H1 (cell line): ENCODE measurements around the gene NOS3.

ENCODE experiments used
- CEBPB ChIP-seq: IDR thresholded peaks from 2 replicates; pipeline ENCODE4 v1.6.1; 2012; ENCODE audit warnings: low read depth, low read length
- EGR1 ChIP-seq: IDR thresholded peaks from 2 replicates; pipeline ENCODE4 v1.6.1; 2011; ENCODE audit warnings: low read depth, low read length, borderline replicate concordance
- FOSL1 ChIP-seq: IDR thresholded peaks from 2 replicates; pipeline ENCODE4 v1.6.1; 2011; ENCODE audit warnings: mild to moderate bottlenecking, low read depth, low read length, moderate library complexity; ENCODE audit not compliant: insufficient read depth
- HDAC6 ChIP-seq: IDR thresholded peaks from one replicate; pipeline ENCODE4 v1.7.1; 2012; ENCODE audit warnings: low read depth, mild to moderate bottlenecking, inconsistent platforms, low read length, moderate library complexity
- RAD21 ChIP-seq, 2 experiments: IDR thresholded peaks in 1 of 2; conservative IDR thresholded peaks in 1 of 2; 2 replicates each; pipeline ENCODE4 v1.6.1; 2011; ENCODE audit warnings: low read depth in 2 of 2, low read length in 2 of 2, improper control_type of control experiment in 1 of 2, inconsistent platforms in 1 of 2, mild to moderate bottlenecking in 1 of 2, moderate library complexity in 1 of 2
- TAF1 ChIP-seq: IDR thresholded peaks from 2 replicates; pipeline ENCODE4 v1.6.1; 2011; ENCODE audit warnings: mild to moderate bottlenecking, low read depth, low read length
- TF ChIP-seq, protein P1 (sequence below), 3 experiments: IDR thresholded peaks; 1 replicate in 2 of 3; 2 replicates in 1 of 3; pipeline versions ENCODE4 v1.5.1 to v1.6.1; 2011; ENCODE audit warnings: low read length in 3 of 3, mild to moderate bottlenecking in 3 of 3, inconsistent platforms in 2 of 3, low read depth in 1 of 3, moderate library complexity in 1 of 3; ENCODE audit not compliant: insufficient read depth in 1 of 3; ENCODE audit errors: control extremely low read depth in 1 of 3

DNA sequence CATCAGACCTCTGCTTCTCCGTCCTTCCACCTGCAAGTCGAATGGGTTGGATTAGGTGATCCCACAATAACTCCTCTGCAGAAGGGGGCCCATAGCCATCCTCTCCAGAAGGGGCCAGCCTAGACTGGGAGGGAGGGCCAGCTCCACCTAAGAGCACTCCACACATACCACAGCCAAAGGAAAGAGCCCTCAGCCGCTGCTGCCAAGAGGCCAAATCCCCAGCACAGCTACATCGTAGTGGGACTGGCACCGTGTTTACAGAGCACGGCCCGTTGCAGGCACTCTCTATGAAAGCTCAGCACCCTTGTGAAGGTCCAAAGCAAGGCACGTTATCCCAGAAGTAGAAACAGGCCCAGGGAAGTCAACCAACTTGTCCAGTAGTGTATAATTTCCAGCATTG is 18.1 kb upstream of the NOS3 start:
- TF ChIP-seq RAD21 (IDR thresholded peaks at IDR 0.05 in 1 of 2, conservative IDR thresholded peaks at IDR 0.05 in 1 of 2; ENCODE audit: low read depth in 2 of 2, low read length in 2 of 2), result no peak
- TF ChIP-seq EGR1, result no peak
- no peak for TF ChIP-seq CEBPB
- no peak for TF ChIP-seq FOSL1
- TF ChIP-seq, protein P1, sequence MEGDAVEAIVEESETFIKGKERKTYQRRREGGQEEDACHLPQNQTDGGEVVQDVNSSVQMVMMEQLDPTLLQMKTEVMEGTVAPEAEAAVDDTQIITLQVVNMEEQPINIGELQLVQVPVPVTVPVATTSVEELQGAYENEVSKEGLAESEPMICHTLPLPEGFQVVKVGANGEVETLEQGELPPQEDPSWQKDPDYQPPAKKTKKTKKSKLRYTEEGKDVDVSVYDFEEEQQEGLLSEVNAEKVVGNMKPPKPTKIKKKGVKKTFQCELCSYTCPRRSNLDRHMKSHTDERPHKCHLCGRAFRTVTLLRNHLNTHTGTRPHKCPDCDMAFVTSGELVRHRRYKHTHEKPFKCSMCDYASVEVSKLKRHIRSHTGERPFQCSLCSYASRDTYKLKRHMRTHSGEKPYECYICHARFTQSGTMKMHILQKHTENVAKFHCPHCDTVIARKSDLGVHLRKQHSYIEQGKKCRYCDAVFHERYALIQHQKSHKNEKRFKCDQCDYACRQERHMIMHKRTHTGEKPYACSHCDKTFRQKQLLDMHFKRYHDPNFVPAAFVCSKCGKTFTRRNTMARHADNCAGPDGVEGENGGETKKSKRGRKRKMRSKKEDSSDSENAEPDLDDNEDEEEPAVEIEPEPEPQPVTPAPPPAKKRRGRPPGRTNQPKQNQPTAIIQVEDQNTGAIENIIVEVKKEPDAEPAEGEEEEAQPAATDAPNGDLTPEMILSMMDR (IDR thresholded peaks at IDR 0.05; ENCODE audit: control extremely low read depth in 1 of 3, insufficient read depth in 1 of 3, low read depth in 1 of 3, low read length in 3 of 3), result no peak
- no peak for TF ChIP-seq TAF1
- no peak for TF ChIP-seq HDAC6
